DND-41 (cell line): ENCODE results near the gene ALDH1L1.

ENCODE experiments used
- ATAC-seq: fragments of 200-7000 bp; cut with Tn5 transposase; 3 replicates; pipeline ENCODE4 v1.9.1; 2021; ENCODE audit warnings: low read depth; ENCODE audit not compliant: insufficient read depth
- DNase-seq: peaks from one replicate; pipeline ENCODE4 v3.0.0-alpha.2; 2020
- H2AFZ ChIP-seq: 2 replicates; pipeline ENCODE4 v1.6.0; 2012; ENCODE audit warnings: low read depth, low read length
- H3K27ac ChIP-seq: 2 replicates; pipeline ENCODE4 v1.5.1; 2012; ENCODE audit warnings: low read length, inconsistent platforms
- H3K27me3 ChIP-seq: fragments of 200-600 bp; sonication (generic); 2 replicates; pipeline ENCODE4 v1.6.0; 2012; ENCODE audit warnings: low read length, mild to moderate bottlenecking, inconsistent platforms; ENCODE audit not compliant: insufficient read depth, poor library complexity
- H3K36me3 ChIP-seq: 2 replicates; pipeline ENCODE4 v1.5.1; 2012; ENCODE audit warnings: low read length, inconsistent platforms; ENCODE audit not compliant: insufficient read depth
- H3K4me1 ChIP-seq: 2 replicates; pipeline ENCODE4 v1.5.1; 2012; ENCODE audit warnings: mild to moderate bottlenecking, low read length; ENCODE audit not compliant: insufficient read depth
- H3K4me2 ChIP-seq: 2 replicates; pipeline ENCODE4 v1.6.0; 2012; ENCODE audit warnings: mild to moderate bottlenecking, moderate library complexity, low read length, inconsistent platforms; ENCODE audit not compliant: insufficient read depth
- H3K4me3 ChIP-seq, 2 experiments: fragments of 200-600 bp in 1 of 2; shearing (Covaris generic) in 1 of 2; 2 replicates each; pipeline ENCODE4 v1.5.1; 2012 to 2016; ENCODE audit warnings: inconsistent platforms in 2 of 2, low read length in 2 of 2, mild to moderate bottlenecking in 2 of 2, low read depth in 1 of 2, moderate library complexity in 1 of 2
- H3K79me2 ChIP-seq: 2 replicates; pipeline ENCODE4 v1.6.0; 2012; ENCODE audit warnings: low read length, inconsistent platforms; ENCODE audit not compliant: insufficient read depth
- H3K9ac ChIP-seq: 2 replicates; pipeline ENCODE4 v1.6.0; 2012; ENCODE audit warnings: low read depth, mild to moderate bottlenecking, inconsistent platforms, low read length, moderate library complexity
- H3K9me3 ChIP-seq: 2 replicates; pipeline ENCODE4 v1.5.1; 2012; ENCODE audit warnings: low read length, moderate library complexity, mild to moderate bottlenecking, inconsistent platforms; ENCODE audit not compliant: insufficient read depth, severe bottlenecking
- H4K20me1 ChIP-seq: 2 replicates; pipeline ENCODE4 v1.6.0; 2012; ENCODE audit warnings: low read length; ENCODE audit not compliant: insufficient read depth
- EZH2 ChIP-seq: IDR thresholded peaks from 3 replicates; pipeline ENCODE4 v1.6.1; 2012; ENCODE audit warnings: borderline replicate concordance, low read depth, mild to moderate bottlenecking, moderate library complexity, low read length, inconsistent platforms; ENCODE audit not compliant: severe bottlenecking
- TF ChIP-seq, protein P1 (sequence below): IDR thresholded peaks from 2 replicates; pipeline ENCODE4 v1.5.1; 2012; ENCODE audit warnings: borderline replicate concordance, low read length, moderate library complexity, mild to moderate bottlenecking; ENCODE audit not compliant: poor library complexity, severe bottlenecking; ENCODE audit errors: extremely low read depth

ALDH1L1 gene

DNA sequence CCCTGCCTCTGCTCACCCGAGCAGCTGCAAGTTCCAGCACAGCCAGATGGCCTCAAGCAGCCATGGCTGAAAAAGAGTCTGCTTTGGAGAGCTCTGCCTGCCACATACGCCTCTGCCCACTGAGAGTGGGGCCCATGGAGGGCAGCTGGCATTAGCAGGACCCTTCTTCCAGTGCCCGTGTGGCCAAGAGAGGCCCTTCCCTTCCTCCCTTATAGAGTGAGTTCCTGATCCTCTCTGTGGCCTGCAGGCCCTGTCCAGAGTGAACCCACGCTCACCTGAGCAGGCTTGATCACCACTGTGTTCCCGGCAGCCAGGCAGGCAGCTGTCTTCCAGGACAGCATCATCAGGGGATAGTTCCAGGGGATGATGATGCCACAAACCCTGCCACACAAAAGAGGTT lies 55.0 kb downstream of the ALDH1L1 start:
- TF ChIP-seq, protein P1, sequence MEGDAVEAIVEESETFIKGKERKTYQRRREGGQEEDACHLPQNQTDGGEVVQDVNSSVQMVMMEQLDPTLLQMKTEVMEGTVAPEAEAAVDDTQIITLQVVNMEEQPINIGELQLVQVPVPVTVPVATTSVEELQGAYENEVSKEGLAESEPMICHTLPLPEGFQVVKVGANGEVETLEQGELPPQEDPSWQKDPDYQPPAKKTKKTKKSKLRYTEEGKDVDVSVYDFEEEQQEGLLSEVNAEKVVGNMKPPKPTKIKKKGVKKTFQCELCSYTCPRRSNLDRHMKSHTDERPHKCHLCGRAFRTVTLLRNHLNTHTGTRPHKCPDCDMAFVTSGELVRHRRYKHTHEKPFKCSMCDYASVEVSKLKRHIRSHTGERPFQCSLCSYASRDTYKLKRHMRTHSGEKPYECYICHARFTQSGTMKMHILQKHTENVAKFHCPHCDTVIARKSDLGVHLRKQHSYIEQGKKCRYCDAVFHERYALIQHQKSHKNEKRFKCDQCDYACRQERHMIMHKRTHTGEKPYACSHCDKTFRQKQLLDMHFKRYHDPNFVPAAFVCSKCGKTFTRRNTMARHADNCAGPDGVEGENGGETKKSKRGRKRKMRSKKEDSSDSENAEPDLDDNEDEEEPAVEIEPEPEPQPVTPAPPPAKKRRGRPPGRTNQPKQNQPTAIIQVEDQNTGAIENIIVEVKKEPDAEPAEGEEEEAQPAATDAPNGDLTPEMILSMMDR: no peak
- no peak for TF ChIP-seq EZH2
- no peaks in the 10 kb centered on the region for H4K20me1 ChIP-seq
- H3K9me3 ChIP-seq: no peaks in the 10 kb centered on the region
- no peak overlapping the region for H3K9ac ChIP-seq
- no peak for ATAC-seq
- no peak overlapping the region for H3K4me3 ChIP-seq
- H3K79me2 ChIP-seq: no peaks in the 10 kb centered on the region
- peaks cover 8% of the 10 kb centered on the region for H3K27me3 ChIP-seq
- H3K4me2 ChIP-seq: no peak overlapping the region
- H3K4me1 ChIP-seq: no peaks in the 10 kb centered on the region
- H3K36me3 ChIP-seq: no peaks in the 10 kb centered on the region
- DNase-seq: no peak
- no peak overlapping the region for H3K27ac ChIP-seq
- no peak overlapping the region for H2AFZ ChIP-seq

DNA sequence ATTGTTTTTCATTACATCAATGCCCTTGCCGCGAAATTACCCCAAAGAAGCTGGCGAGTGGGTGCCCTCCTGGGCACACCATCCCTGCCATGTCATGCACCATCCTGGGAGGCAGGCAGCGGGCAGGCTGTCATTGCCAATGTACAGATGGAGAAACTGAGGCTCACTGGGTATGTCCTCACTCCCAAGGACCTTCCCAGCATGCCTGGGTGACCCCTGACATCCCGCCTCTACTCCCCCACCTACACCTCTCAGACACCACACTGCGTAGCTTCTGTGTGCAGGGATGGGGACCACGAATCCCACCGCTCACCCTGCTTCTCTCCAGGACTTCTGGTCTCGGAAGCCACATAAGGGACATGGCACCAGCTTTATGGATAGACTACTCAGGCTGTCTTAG lies 55.5 kb downstream of the ALDH1L1 start:
- Histone ChIP-seq H3K4me3 (no peak overlapping the region), H3K4me1 (no peaks in the 10 kb centered on the region), H3K36me3 (no peaks in the 10 kb centered on the region), H3K9me3 (no peaks in the 10 kb centered on the region), H3K79me2 (no peaks in the 10 kb centered on the region), H3K4me2 (no peak overlapping the region), H3K27me3 (peaks cover 8% of the 10 kb centered on the region), H4K20me1 (no peaks in the 10 kb centered on the region), H3K9ac (no peak overlapping the region), H3K27ac (no peak overlapping the region), H2AFZ (no peak overlapping the region)
- no peak for DNase-seq
- no peak for ATAC-seq
- TF ChIP-seq EZH2: no peak
- TF ChIP-seq, protein P1: no peak

DNA sequence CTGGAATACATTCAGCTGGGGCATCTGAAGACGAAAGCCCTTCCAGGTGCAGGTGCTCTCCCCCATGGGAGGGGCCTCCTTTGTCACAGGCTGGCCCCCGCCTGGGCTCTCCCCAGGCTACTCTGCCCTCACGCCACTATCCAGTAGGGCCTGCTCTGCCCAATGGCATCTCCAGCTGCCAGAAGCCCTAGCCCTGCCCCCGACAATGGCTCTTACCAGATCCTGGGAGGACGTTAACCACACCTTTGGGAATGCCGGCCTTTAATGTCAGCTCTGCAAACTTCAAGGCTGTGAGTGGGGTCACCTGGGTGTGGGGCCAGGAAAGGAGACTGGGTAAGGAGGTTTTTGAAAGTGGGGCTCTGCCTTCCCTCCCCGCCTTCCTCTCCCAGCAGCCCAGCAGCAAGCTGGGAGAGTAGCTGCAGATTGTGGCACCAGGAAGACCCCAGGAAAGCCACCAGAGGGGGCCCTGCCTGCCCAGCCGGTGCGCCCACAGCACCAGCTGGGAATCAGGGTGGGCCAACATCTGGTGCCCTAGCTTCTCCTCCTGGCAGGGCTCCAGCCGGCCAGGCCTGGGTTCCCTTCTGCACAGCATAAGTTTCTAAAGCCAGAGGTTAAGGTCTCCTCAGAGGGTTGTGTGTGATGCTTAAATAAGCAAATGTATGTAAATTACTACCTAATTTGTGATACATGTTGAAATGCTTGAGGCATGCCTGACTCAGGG lies 56.1 kb downstream of the ALDH1L1 start:
- peaks cover 8% of the 10 kb centered on the region for H3K27me3 ChIP-seq
- H3K4me2 ChIP-seq: no peak overlapping the region
- TF ChIP-seq, protein P1: no peak
- no peak for TF ChIP-seq EZH2
- no peak overlapping the region for H3K9ac ChIP-seq
- H4K20me1 ChIP-seq: no peaks in the 10 kb centered on the region
- DNase-seq: no peak
- no peaks in the 10 kb centered on the region for H3K79me2 ChIP-seq
- no peaks in the 10 kb centered on the region for H3K4me1 ChIP-seq
- H2AFZ ChIP-seq: no peak overlapping the region
- no peaks in the 10 kb centered on the region for H3K9me3 ChIP-seq
- no peak overlapping the region for H3K4me3 ChIP-seq
- H3K36me3 ChIP-seq: no peaks in the 10 kb centered on the region
- H3K27ac ChIP-seq: no peak overlapping the region
- ATAC-seq: 0 out of 3 replicates have a peak, but pooled peaks have one; percentile 42

DNA sequence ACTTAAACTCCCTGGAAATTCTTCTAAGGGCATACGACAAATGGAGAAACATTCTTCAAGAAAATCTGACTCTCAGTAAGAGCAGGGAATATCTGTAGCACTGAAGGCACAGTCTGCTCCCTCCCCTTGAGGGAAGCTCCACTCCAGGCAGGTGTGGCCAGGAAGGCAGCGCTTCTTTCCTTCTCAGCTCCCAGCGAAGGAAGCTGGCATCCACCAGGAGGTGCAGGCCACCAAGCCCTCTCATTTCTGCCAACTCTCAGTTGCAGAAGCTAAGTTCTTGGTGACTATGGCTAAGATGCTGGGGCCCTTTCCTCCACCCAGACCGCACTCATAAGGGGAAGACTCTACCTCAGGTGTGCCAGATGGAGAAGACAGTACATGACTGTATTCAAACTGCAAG lies 58.8 kb downstream of the ALDH1L1 start:
- ATAC-seq: no peak
- Histone ChIP-seq H3K9ac (no peak overlapping the region), H2AFZ (no peak overlapping the region), H3K27ac (no peak overlapping the region), H3K4me2 (no peak overlapping the region), H3K79me2 (no peaks in the 10 kb centered on the region), H3K27me3 (peaks cover 6% of the 10 kb centered on the region), H3K9me3 (no peaks in the 10 kb centered on the region), H3K36me3 (no peaks in the 10 kb centered on the region), H3K4me1 (no peaks in the 10 kb centered on the region), H4K20me1 (no peaks in the 10 kb centered on the region), H3K4me3 (no peak overlapping the region)
- no peak for DNase-seq
- TF ChIP-seq, protein P1: no peak
- no peak for TF ChIP-seq EZH2
